Thoracic aorta (tissue), 2 donors: Measurements from ENCODE around the gene PPP3CA. TPM values are rescaled to one million over a fixed set of nuclear protein-coding genes. Genes with fewer than 3 reads are reported as not detected.

Experiments
- ATAC-seq: fragments of 150-250 bp; one replicate; pipeline ENCODE4 v1.8.0; 2017; ENCODE audit warnings: low read depth; ENCODE audit not compliant: insufficient number of reproducible peaks, low FRiP score
- DNase-seq: peaks from one replicate; pipeline ENCODE4 v3.0.0-alpha.2; 2020; ENCODE audit warnings: low spot score
- H3K27ac ChIP-seq, 2 donors: fragments of 200-600 bp; sonication (generic); 1 replicate in 1 of 2; 2 replicates in 1 of 2; pipeline ENCODE4 v1.5.1; 2016; ENCODE audit warnings: mild to moderate bottlenecking in 2 of 2, moderate library complexity in 2 of 2
- H3K27me3 ChIP-seq: fragments of 200-600 bp; sonication (generic); replicated peaks from 2 replicates; pipeline ENCODE4 v1.6.0; 2016; ENCODE audit warnings: mild to moderate bottlenecking; ENCODE audit not compliant: insufficient read depth
- H3K36me3 ChIP-seq: fragments of 200-600 bp; sonication (generic); one replicate; pipeline ENCODE4 v1.5.1; 2016
- H3K4me1 ChIP-seq, 2 donors: fragments of 200-600 bp; sonication (generic); 1 replicate in 1 of 2; 2 replicates in 1 of 2; pipeline versions ENCODE4 v1.5.1 to v1.6.0; 2016; ENCODE audit warnings: low read depth in 2 of 2, mild to moderate bottlenecking in 1 of 2; ENCODE audit not compliant: control insufficient read depth in 1 of 2
- H3K4me3 ChIP-seq: fragments of 200-600 bp; sonication (generic); 2 replicates; pipeline ENCODE4 v1.5.1; 2016; ENCODE audit warnings: mild to moderate bottlenecking
- H3K9me3 ChIP-seq: fragments of 200-600 bp; sonication (generic); 2 replicates; pipeline ENCODE4 v1.5.1; 2016
- total RNA-seq, 2 donors: library from RNA; depleted of rRNA; stranded (reverse); fragments of >200 nt; gene quantifications; one replicate each; pipeline versions ENCODE4 v1.1.0 to v1.2.3, GENCODE V29; 2016
- TF ChIP-seq, protein P1 (sequence below): fragments of 200-600 bp; sonication (generic); IDR thresholded peaks from one replicate; pipeline ENCODE4 v1.5.1; 2019; ENCODE audit warnings: antibody characterized with exemption

The PPP3CA gene
- total RNA-seq, 2 donors from 2014 or later: 21.9 to 43.2 TPM

DNA sequence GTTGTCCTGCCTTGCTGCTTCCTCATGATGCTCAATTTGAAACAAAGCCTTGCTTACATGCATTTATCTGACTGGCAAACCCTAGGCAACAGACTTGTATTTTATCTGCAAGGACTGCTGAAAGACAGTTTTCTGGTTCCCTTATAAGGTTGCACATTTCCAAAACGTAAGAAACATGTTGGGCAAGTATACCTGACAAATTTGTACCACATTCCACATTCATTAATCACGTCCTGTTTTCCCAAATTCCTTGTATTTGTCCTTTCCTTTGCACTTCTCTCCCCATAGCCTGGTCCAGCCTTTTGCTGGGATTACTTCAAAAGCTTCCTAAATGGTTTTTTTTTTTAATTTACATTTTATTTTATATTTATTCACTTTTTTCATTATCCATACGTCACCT, 310.1 kb downstream of the PPP3CA start:
- Histone ChIP-seq H3K36me3 (no peaks in the 10 kb centered on the region), H3K9me3 (no peaks in the 10 kb centered on the region), H3K27ac (peak overlapping the region in 1 of 2 donors; percentile 30), H3K4me3 (no peak overlapping the region), H3K27me3 (no peaks in the 10 kb centered on the region), H3K4me1 (peaks cover 0 to 11% of the 10 kb centered on the region in 2 donors)
- no peak for ATAC-seq
- TF ChIP-seq, protein P1, sequence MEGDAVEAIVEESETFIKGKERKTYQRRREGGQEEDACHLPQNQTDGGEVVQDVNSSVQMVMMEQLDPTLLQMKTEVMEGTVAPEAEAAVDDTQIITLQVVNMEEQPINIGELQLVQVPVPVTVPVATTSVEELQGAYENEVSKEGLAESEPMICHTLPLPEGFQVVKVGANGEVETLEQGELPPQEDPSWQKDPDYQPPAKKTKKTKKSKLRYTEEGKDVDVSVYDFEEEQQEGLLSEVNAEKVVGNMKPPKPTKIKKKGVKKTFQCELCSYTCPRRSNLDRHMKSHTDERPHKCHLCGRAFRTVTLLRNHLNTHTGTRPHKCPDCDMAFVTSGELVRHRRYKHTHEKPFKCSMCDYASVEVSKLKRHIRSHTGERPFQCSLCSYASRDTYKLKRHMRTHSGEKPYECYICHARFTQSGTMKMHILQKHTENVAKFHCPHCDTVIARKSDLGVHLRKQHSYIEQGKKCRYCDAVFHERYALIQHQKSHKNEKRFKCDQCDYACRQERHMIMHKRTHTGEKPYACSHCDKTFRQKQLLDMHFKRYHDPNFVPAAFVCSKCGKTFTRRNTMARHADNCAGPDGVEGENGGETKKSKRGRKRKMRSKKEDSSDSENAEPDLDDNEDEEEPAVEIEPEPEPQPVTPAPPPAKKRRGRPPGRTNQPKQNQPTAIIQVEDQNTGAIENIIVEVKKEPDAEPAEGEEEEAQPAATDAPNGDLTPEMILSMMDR: no peak
- DNase-seq: no peak

DNA sequence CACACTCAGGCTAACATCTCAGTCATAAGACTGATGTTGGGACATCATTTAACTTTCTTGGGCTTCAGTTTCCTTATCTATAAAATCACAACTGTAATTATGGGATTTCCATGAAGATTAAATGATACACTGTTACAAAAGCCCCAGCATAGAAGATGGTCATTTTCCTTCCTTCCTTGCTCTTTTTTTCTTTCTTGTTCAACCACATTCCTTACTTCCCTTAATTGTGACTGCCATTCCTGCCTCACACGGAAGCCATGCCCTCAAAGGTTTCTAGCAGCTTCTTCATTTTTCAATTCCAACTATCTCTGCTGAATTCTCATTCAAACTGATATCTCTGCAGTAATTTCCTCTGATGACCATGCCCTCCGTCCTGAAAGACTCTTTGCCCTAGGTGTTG, 311.8 kb downstream of the PPP3CA start:
- no peak for DNase-seq
- peaks cover 0 to 11% of the 10 kb centered on the region in 2 donors for H3K4me1 ChIP-seq
- no peak for ATAC-seq
- no peak overlapping the region for H3K27ac ChIP-seq
- no peak overlapping the region for H3K4me3 ChIP-seq
- TF ChIP-seq, protein P1: no peak
- H3K27me3 ChIP-seq: no peaks in the 10 kb centered on the region
- no peaks in the 10 kb centered on the region for H3K36me3 ChIP-seq
- H3K9me3 ChIP-seq: no peaks in the 10 kb centered on the region

DNA sequence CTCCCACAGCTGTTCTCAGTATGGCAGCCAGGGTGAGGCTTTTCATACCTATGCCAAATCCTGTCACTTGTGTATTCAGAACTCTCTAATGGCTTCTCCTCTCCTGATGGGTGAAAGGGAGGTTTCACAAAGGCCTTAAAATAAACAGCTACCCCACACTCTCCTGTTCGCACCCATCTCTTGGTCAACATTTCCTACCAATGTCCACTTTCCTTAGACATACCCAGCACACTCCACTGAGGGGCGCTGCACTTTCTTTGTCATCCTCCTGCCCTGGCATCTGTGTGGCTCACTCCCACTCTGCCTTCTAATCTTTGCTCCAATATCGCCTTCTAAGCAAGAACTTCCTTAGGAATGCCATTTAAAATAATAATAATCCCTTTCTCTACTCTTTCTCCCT, 313.3 kb downstream of the PPP3CA start:
- H3K4me1 ChIP-seq: peaks cover 3 to 11% of the 10 kb centered on the region in 2 donors
- ATAC-seq (no peak), DNase-seq (no peak)
- H3K27me3 ChIP-seq: no peaks in the 10 kb centered on the region
- TF ChIP-seq, protein P1: no peak
- no peak overlapping the region for H3K4me3 ChIP-seq
- H3K36me3 ChIP-seq: no peaks in the 10 kb centered on the region
- no peak overlapping the region for H3K27ac ChIP-seq
- H3K9me3 ChIP-seq: no peaks in the 10 kb centered on the region

DNA sequence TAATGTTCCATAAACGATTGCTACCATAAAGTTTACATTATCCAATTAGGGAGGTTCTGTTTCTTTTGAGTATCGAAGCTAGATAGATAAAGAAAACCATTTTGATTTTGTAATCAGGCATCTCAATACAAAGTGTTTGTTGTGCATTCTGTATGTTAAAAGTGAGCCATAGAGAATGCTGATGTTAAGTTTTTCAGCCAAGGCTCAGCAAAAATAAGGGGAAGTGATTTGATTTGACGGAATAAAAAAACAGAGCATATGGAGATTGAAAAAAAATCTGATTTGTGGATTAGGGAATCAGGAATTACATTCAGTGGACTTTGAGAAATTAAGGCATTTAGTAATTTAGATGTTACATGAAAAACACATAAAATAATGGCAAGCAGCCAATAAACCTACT, 314.8 kb downstream of the PPP3CA start:
- no peaks in the 10 kb centered on the region for H3K36me3 ChIP-seq
- no peaks in the 10 kb centered on the region for H3K27me3 ChIP-seq
- TF ChIP-seq, protein P1: no peak
- H3K4me1 ChIP-seq: peaks cover 1 to 3% of the 10 kb centered on the region in 2 donors
- DNase-seq (no peak), ATAC-seq (no peak)
- no peaks in the 10 kb centered on the region for H3K9me3 ChIP-seq
- H3K27ac ChIP-seq: no peak overlapping the region
- H3K4me3 ChIP-seq: no peak overlapping the region

DNA sequence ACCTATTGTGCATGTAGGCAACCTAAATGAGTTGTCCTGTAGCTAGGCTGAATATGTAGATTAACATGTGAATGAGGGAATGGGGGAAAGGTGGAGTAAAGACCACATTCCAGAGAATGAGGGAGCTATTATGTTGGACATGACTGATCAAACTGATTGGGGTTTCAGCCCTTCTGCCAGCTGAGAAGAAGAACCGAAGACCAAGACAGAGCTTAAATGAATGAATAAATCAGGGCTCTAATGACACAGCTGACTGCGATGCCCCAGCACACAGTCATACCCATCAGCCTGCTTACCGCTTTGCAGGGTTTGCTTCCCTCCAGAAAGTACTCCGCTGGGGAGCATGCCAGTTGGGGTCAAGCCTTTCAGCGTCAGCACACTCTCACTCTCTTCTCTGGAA, 315.4 kb downstream of the PPP3CA start:
- Histone ChIP-seq H3K4me1 (peaks cover 0 to 3% of the 10 kb centered on the region in 2 donors), H3K36me3 (no peaks in the 10 kb centered on the region), H3K9me3 (no peaks in the 10 kb centered on the region), H3K27me3 (no peaks in the 10 kb centered on the region), H3K4me3 (no peak overlapping the region), H3K27ac (no peak overlapping the region)
- ATAC-seq (no peak), DNase-seq (no peak)
- TF ChIP-seq, protein P1: no peak
